ENCODE data around the gene RNF224. TPM values are rescaled to one million over a fixed set of nuclear protein-coding genes. Genes with fewer than 3 reads are reported as not detected.

Gene RNF224
- total and polyA plus RNA-seq, 2 of the 13 experiments (the other 11 are each of a cell fraction or from before 2014, with no cell fraction given), result 0.09 TPM; not detected in 1

DNA sequence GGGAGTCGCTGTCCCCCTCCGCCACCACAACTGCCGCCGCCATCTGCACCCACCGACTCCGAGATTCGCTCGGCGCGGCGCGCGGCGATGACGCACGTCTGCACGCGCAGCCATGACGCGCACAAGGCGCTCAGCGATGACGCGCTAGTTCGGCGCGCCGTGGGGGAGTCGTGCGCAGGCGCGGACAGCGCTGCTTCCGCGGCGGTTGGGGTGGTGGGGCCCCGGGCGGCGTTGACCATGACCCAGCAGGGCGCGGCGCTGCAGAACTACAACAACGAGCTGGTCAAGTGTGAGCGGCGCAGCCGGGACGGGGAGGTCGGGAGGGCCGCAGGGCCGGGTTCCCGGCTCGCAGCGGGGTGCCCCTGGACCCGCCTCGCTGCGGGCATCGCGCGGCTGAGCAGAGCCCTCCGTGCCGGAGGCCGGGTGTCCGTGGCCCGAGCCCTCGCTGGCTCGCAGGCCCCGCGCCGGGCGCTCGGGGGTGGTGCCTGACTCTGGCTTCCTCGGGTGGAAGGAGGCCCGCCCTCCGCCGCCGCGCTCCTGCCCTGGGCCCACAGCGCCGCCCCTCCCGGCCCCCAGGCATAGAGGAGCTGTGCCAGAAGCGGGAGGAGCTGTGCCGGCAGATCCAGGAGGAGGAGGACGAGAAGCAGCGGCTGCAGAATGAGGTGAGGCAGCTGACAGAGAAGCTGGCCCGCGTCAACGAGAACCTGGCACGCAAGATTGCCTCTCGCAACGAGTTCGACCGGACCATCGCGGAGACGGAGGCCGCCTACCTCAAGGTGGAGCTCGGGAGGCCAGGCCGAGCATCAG lies 38.6 kb upstream of the RNF224 start, which contains the start of the genes ANAPC2 and SSNA1 (continued):
- TF ChIP-seq ZNF556 (CRISPR knock-in tag; IDR thresholded peaks at IDR 0.05; ENCODE audit: borderline replicate concordance), result no peak
- TF ChIP-seq, protein P1, sequence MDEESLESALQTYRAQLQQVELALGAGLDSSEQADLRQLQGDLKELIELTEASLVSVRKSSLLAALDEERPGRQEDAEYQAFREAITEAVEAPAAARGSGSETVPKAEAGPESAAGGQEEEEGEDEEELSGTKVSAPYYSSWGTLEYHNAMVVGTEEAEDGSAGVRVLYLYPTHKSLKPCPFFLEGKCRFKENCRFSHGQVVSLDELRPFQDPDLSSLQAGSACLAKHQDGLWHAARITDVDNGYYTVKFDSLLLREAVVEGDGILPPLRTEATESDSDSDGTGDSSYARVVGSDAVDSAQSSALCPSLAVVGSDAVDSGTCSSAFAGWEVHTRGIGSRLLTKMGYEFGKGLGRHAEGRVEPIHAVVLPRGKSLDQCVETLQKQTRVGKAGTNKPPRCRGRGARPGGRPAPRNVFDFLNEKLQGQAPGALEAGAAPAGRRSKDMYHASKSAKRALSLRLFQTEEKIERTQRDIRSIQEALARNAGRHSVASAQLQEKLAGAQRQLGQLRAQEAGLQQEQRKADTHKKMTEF (CRISPR knock-in tag; IDR thresholded peaks at IDR 0.05), result peak; percentile 89; the same call in 1 of the 2 replicates
- no peak for TF ChIP-seq ZNF354B (CRISPR knock-in tag; IDR thresholded peaks at IDR 0.05)
- TF ChIP-seq, protein P2, sequence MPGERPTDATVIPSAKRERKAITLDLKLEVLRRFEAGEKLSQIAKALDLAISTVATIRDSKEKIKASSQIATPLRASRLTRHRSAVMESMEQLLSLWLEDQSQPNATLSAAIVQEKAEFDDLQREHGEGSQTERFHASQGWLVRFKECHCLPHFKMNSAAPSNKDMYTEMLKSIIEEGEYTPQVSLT (CRISPR knock-in tag; IDR thresholded peaks at IDR 0.05; ENCODE audit: borderline replicate concordance, low read depth), result no peak
- TF ChIP-seq, protein P3, sequence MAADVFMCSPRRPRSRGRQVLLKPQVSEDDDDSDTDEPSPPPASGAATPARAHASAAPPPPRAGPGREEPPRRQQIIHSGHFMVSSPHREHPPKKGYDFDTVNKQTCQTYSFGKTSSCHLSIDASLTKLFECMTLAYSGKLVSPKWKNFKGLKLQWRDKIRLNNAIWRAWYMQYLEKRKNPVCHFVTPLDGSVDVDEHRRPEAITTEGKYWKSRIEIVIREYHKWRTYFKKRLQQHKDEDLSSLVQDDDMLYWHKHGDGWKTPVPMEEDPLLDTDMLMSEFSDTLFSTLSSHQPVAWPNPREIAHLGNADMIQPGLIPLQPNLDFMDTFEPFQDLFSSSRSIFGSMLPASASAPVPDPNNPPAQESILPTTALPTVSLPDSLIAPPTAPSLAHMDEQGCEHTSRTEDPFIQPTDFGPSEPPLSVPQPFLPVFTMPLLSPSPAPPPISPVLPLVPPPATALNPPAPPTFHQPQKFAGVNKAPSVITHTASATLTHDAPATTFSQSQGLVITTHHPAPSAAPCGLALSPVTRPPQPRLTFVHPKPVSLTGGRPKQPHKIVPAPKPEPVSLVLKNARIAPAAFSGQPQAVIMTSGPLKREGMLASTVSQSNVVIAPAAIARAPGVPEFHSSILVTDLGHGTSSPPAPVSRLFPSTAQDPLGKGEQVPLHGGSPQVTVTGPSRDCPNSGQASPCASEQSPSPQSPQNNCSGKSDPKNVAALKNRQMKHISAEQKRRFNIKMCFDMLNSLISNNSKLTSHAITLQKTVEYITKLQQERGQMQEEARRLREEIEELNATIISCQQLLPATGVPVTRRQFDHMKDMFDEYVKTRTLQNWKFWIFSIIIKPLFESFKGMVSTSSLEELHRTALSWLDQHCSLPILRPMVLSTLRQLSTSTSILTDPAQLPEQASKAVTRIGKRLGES (CRISPR knock-in tag; IDR thresholded peaks at IDR 0.05; ENCODE audit: borderline replicate concordance), result no peak
- TF ChIP-seq, protein P4, sequence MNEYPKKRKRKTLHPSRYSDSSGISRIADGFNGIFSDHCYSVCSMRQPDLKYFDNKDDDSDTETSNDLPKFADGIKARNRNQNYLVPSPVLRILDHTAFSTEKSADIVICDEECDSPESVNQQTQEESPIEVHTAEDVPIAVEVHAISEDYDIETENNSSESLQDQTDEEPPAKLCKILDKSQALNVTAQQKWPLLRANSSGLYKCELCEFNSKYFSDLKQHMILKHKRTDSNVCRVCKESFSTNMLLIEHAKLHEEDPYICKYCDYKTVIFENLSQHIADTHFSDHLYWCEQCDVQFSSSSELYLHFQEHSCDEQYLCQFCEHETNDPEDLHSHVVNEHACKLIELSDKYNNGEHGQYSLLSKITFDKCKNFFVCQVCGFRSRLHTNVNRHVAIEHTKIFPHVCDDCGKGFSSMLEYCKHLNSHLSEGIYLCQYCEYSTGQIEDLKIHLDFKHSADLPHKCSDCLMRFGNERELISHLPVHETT (CRISPR knock-in tag; conservative IDR thresholded peaks at IDR 0.05), result peak; percentile 89
- no peak for TF ChIP-seq ZFYVE20 (CRISPR knock-in tag; IDR thresholded peaks at IDR 0.05; ENCODE audit: borderline replicate concordance, low read depth)
- TF ChIP-seq MYNN (CRISPR knock-in tag; IDR thresholded peaks at IDR 0.05; ENCODE audit: low read depth), result no peak
- TF ChIP-seq KLF15 (CRISPR knock-in tag; IDR thresholded peaks at IDR 0.05; ENCODE audit: borderline replicate concordance), result peak; percentile 44; the same call in 1 of the 2 replicates
- no peak; the same call in 1 of the 2 replicates for TF ChIP-seq ZNF180 (CRISPR knock-in tag; IDR thresholded peaks at IDR 0.05; ENCODE audit: borderline replicate concordance, low read depth)
- peak; percentile 91 for TF ChIP-seq HCFC1 (IDR thresholded peaks at IDR 0.05; ENCODE audit: low read depth, low read length)
- TF ChIP-seq, protein P5, sequence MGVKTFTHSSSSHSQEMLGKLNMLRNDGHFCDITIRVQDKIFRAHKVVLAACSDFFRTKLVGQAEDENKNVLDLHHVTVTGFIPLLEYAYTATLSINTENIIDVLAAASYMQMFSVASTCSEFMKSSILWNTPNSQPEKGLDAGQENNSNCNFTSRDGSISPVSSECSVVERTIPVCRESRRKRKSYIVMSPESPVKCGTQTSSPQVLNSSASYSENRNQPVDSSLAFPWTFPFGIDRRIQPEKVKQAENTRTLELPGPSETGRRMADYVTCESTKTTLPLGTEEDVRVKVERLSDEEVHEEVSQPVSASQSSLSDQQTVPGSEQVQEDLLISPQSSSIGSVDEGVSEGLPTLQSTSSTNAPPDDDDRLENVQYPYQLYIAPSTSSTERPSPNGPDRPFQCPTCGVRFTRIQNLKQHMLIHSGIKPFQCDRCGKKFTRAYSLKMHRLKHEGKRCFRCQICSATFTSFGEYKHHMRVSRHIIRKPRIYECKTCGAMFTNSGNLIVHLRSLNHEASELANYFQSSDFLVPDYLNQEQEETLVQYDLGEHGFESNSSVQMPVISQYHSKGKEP (CRISPR knock-in tag; IDR thresholded peaks at IDR 0.05), result 0 out of 2 replicates have a peak, but pooled peaks have one; percentile 12
- TF ChIP-seq SMARCE1 (IDR thresholded peaks at IDR 0.05; ENCODE audit: borderline replicate concordance), result no peak
- peak; percentile 76 for TF ChIP-seq DMAP1 (CRISPR knock-in tag; IDR thresholded peaks at IDR 0.05)
- TF ChIP-seq, protein P6, sequence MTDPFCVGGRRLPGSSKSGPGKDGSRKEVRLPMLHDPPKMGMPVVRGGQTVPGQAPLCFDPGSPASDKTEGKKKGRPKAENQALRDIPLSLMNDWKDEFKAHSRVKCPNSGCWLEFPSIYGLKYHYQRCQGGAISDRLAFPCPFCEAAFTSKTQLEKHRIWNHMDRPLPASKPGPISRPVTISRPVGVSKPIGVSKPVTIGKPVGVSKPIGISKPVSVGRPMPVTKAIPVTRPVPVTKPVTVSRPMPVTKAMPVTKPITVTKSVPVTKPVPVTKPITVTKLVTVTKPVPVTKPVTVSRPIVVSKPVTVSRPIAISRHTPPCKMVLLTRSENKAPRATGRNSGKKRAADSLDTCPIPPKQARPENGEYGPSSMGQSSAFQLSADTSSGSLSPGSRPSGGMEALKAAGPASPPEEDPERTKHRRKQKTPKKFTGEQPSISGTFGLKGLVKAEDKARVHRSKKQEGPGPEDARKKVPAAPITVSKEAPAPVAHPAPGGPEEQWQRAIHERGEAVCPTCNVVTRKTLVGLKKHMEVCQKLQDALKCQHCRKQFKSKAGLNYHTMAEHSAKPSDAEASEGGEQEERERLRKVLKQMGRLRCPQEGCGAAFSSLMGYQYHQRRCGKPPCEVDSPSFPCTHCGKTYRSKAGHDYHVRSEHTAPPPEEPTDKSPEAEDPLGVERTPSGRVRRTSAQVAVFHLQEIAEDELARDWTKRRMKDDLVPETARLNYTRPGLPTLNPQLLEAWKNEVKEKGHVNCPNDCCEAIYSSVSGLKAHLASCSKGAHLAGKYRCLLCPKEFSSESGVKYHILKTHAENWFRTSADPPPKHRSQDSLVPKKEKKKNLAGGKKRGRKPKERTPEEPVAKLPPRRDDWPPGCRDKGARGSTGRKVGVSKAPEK (CRISPR knock-in tag; IDR thresholded peaks at IDR 0.05; ENCODE audit: borderline replicate concordance), result no peak
- peak in 1 of 2 experiments; percentile 75; a peak in 2 of 4 replicates for TF ChIP-seq KLF16 (CRISPR knock-in tag; IDR thresholded peaks at IDR 0.05)
- peak; percentile 49 for TF ChIP-seq GATAD2A (CRISPR knock-in tag; IDR thresholded peaks at IDR 0.05)
- no peak for TF ChIP-seq PAF1 (CRISPR knock-in tag; IDR thresholded peaks at IDR 0.05)
